Anterior cingulate cortex (tissue), 58 donors: ENCODE measurements around the gene STXBP5.

Source experiments
- DNase-seq, 58 donors: peaks; one replicate each; lab custom pipeline; 2025; lab: John Stamatoyannopoulos, UW

The STXBP5 gene

DNA sequence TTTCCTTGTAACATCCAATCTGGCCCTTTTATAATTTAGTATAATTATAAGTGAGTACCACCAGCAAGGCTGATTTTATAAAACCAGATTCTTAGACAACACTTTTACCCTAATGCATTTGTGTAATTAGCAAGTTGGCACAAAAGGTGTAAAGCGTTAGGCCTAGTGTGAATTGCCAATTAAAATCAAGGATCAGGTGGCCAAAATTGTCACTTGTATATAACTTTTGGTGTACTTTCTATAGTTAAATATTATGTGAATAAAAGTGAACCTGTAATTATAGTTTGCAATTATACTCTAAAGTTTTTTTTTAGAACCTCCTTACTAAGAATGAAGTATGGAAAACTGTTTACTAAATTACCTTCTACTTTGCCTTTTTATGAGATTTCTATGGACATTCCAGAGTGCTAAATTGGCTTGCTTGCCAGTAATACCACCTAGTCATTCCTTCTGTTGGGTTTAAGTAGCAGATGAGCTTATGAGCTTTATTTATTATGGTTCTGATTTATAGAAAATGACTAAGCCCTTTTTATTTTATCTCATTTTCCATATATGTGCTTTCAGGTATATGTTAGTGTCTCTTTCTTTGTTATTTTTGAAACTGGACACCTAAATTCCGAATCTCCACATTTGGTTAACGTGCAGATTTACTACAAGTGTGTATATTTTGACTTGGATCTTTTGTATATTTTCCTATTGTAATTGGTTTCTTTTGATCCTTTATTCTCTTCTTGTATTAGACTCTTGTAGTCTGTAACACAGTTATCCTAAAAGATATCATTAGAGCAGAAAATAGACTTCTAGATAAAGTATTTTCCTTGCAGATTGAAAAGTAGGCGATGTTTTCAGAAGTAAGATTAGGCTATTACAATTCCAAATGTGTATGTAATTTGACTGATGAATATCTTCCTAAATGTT, 3.9 kb downstream of the STXBP5 start:
- DNase-seq = no peak

DNA sequence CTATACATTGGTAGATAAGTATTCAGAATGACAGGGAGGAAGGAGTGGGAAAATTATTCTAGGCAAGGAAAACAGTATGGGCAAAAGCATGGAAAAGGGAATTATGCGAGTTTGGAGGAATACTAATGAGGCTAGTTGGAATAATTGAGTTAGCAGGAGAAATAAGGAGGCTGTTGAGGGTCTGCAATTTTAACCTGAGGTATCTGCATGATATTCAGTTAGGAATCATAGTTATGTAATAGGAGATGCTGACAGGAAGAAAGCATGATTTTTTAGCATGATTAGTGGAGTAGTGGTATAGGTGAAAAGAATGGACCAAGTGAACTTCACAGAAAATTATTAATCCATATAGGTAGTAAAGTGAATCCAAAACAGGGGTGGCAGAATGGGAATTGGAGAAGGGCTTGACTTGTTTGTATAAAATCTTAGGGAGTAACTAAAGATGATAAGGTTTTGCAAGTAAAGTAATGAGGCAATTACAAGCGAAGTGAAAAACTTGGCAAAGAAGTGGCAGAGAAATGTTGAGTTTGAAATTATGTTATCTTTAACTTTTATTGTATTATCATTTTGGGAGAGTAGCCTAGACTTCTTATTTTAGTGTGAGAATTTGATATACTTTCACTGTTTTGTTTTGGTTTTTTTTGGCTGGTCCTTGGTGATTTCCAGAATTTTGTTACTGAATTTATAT, 5.7 kb downstream of the STXBP5 start:
- no peak for DNase-seq

DNA sequence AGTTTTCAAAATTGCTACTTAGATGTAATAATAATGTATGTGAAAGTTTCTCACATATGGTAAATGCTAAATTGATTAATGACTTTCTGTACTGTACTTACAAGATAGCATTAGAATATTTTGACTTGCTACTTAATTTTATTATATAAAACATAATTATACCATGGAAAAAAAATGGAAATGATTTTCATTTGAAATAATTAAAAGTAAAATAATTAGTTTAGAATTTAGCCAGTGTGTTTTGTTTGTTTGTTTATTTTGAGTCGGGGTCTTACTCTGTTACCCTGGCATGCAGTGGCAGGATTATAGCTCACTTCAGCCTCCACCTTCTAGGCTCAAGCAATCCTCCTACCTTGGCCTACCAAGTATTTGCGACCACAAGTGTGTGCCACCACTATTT, 7.1 kb downstream of the STXBP5 start:
- DNase-seq = no peak

DNA sequence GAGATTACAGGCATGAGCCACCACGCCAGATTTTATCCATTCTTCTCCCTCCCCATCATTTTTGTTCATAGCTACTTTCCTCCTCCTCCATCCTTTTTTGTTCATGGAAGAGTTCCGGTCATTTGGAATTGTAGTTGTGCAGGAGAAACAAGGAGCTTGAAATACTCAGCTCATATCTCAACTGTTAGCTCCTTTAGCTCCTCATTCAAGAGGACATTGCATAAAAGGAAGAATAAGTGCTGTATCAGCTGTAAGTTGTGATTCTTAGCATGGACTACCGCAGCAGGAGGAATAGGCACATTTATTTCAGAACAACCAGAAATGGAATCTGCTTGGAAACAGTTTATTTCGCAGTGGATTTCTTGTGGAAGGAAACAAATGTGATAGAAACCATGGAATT, 7.6 kb downstream of the STXBP5 start:
- no peak for DNase-seq

DNA sequence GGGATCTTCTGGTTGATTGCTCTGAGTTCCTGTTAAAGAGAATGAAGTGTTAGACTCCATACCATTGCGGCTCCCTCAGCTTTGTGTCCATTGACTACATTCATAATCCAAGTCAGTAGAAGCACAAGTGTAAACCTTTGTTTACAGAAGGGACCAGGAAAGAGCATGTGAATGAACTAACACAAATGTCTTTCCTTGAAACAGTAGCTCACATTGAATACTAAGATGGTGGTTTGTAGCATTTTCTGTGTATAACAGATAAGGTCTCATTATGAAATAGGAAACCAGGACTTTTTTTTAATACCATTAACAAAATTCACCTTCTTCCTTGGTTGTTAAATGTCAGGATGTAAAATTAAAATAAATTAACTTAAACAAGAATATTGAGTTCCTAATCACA, 8.4 kb downstream of the STXBP5 start:
- no peak for DNase-seq

DNA sequence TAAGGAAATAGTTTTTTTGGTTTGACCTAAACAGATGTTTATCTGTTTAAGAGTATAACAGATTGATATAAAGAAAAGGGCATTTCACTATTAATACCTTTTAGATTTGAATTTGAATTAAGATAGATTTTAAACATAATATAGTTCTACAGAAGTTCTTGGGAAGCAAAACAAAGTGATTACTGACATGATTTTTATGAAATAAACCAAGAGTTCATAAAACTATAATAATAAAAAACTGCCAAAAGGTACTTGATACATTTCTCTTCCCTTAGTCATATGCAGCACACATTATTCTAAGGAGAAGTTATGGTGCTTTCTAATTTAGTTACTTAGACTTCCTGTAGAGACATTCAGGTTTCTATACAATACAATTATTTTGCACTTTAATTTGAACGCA, 9.6 kb downstream of the STXBP5 start:
- DNase-seq = no peak

DNA sequence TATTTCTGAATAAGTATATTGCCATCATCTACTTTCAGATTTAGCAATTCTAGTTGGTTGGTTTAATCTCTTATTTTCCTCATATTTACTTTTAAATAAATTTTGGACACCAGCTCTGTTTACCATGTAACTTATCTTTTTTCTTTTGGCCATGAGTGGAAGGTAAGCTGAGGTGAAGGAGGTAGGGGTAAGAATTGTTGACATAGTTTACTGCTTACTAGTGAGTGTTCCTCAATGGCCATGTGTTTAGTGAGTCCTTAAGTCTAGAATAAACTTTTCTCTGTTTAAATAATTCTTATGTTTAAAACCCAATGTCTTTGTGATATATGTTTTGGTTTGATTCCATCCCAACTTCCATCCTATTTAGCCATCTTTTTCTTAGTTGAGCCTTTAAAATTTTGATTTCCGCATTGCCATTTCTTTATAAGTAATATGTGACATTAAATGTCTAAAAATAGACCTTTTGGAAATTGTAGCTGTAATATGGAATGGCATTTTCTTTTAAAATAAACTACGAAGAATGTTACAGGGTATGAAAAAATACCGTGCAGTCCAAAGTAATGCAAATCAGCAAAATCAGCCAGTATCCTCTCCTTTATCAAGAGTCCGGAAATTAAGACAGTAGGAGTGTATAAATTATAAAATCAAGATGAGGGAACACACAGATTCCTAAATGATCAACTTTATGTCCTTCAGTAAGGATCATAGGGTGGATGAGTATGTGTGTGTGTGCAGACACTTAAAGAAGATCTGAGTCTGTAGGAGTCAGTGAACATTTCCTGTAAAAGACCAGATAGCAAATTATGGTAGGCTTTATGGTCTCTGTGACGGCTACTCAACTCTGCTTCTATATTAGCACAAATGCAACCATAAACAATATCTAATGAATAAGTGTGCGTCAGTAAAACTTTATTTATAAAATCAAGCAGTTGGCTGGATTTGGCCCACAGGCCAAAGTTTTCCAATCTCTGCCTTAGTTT, 10.3 kb downstream of the STXBP5 start:
- no peak for DNase-seq

DNA sequence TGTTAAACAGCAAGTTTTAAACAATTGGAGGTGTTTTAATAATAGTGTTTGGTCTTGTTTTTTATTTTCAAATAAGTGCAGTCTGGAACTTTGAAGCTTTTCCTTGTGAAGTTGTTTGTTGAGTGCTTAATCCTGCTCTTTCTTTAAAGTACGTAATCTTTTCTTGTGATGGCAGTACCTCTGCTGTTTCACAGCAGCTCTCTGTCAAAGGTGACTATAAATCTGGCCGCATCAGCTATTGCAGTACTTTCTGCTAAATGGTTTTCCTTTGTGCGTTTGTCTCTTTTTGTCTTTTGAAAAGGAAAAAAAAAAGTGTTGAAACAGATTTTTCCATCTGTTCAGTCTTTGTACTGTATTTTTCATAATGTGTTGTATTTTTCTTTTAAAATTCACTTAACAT, 12.7 kb downstream of the STXBP5 start:
- DNase-seq = no peak

DNA sequence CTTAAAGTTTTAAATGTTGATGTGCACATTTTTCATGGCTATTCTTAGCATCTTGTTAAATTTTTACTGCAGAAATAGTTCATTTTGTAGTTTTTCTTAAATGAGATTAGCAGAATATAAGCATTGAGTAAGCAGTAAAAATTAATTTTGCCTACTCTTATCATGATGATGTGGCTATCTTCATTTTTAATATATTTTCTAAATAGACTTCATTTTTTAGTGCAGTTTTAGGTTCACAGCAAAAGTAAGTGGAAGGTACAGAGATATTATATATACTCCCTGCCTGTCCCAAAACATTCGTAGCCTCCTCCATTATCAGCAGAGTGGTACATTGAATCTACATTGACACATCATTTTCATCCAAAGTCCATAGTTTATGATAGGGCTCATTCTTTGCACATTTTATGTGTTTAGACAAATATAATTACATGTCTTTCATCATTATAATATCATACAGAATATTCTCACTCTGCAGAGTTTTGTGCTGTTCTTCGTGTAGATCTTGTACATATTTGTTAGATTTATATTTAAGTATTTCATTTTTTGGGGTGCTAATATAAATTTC, 13.7 kb downstream of the STXBP5 start:
- DNase-seq = no peak

DNA sequence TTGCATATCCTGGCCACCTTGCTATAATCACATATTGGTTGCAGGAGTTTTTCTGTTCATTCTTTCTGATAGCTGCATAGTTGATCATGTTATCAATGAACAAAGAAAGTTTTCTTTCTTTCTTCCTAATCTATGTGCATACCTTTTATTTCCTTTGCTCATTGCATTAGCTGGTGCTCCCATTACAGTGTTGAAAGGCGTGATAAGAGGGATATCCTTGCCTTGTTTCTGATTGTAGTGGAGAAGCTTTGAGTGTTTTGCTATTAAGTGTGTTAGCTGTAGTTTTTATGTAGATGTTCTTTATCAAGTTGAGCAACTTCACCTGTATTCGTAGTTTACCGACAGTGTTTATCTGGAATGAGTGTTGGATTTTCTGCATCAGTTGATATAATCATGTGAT, 14.6 kb downstream of the STXBP5 start:
- no peak for DNase-seq

DNA sequence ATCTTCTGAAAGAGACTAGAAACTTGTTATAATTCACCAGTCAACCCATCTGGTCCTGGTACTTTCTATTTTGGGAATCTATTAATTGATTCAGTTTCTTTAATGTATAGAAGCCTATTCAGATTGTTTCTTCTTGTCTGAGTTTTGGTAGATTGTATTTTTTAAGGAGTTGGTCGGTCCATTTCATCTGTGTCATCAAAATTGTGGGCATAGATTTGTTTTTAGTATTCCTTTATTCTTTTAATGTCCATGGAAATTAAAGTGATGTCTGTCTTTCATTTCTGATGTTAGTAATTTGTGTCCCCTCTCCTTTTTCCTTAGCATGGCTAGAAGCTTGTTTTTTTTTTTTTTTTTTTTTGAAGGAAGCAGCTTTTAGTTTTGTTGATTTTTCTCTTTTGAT, 15.2 kb downstream of the STXBP5 start:
- no peak for DNase-seq

DNA sequence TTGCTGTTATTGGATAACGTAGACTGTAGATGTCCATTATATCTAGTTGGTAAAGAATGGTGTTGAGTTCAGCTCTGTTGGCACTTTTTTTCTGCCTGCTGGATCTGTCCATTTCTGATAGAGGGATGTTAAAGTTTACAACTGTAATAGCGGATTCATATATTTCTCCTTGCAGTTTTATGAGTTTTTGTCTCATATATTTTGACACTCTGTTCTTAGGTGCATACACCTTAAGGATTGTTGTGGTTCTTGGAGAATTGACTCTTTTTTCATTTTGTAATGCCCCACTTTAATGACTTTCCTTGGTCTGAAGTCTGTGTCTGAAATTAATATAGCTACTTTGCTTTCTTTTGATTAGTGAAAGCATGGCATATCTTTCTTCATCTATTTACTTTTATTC, 16.1 kb downstream of the STXBP5 start:
- no peak for DNase-seq

DNA sequence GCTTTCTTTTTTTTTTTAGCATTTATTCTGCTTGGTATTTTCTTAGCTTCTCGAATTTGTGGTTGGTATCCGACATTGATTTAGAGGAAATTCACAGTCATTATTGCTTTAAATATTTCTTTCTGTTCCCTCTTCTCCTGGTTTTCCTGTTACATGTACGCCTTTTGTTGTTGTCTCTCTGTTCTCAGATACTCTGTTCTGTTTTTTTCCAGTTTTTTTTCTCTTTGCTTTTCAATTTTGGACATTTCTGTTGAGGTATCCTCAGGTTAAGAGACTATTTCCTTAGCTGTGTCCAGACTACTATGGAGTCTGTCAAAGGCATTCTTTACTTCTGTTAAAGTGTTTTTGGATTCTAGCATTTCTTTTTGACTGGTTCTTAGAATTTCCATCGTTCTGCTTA, 17.5 kb downstream of the STXBP5 start:
- DNase-seq = no peak

DNA sequence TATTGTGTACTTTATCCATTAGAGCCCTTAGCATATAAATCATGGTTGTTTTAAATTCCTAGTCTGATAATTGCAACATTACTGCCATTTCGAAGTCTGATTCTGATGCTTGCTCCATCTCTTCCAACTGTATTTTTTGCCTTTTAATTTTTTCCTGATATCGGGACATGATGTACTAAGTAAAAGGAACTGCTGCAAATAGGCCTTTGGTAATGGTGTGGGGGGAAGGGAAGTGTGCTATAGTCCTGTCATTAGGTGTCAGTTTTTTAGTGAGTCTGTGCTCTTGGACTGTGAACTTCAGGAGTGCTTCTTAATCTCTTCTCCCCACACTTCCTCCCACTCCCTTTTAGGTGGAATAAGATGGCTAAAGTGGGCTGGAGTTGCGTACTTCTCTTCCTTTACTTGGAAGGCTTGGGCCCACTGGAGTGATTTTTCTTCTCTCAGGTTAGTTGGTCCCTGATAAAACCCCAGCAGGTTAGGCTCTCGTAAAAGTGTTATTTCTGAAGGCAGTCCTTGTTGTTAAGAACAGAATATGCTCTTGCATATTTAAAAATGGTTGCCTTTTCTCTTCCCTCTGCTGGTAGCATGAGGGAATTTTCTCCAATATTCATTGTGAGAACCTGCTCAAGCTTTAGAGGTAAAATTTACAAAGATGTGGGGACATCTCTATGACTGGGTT, 18.1 kb downstream of the STXBP5 start:
- DNase-seq = no peak

DNA sequence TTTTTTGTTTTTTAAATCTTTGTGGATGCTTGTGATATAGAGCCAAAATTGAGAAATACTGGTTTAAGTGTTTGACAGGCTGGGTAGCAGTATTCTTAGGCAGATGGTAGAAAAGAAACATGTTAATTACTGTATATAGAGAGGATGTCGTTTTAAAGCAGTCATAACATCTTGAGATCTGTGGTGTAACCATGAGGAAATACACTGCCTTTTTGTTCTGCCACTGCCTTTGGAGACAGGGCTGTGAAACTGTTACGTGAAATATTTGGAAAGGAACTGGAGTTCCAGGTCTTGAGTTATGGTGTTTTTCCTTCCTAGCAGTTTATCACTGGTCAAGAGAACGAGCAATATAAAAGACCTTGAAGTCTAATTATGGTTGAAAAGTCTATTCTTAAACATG, 19.5 kb downstream of the STXBP5 start:
- DNase-seq = no peak

DNA sequence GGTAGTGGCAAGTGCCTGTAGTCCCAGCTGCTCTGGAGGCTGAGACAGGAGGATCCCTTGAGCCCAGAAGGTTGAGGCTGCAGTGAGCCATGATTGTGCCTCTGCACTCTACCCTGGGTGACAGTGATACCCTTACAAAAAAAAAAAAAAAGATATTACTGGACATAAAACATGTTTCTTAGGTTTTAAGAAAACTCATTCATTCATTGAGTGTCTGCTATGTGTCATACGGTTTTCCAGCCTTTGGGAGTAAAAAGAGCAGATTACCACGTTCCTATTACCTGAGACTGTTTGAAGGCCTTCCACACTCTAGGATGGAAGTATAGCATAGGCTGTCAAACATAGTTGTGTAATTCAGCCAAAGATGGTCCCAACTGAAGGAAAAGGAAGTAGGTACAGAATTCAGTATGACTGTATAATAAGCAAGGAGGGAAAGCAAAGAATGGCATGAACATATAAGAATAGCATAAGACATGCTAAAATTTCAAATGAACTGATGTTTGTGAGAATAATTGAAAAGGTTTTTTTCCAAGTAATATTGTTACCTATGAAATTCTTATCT, 22.0 kb downstream of the STXBP5 start:
- DNase-seq = no peak

DNA sequence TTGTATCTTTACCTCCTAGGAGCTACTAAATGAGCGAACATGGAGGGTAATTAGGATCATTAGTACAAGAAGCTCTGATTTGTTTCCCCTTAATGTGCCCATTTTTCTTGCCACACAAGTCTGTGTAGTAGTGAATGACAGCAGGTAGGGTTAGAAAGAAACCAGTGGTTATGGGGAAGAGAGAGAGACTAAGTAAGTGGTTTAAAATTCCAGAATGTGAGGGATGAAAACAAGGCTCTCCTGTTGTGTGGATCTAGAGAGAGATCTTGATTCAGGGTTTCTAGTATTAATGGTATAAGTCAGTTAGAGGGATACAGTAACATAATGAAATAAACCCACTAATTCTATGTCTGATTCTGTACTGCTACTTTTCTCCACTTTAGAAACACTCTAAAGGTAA, 22.7 kb downstream of the STXBP5 start:
- DNase-seq = no peak

DNA sequence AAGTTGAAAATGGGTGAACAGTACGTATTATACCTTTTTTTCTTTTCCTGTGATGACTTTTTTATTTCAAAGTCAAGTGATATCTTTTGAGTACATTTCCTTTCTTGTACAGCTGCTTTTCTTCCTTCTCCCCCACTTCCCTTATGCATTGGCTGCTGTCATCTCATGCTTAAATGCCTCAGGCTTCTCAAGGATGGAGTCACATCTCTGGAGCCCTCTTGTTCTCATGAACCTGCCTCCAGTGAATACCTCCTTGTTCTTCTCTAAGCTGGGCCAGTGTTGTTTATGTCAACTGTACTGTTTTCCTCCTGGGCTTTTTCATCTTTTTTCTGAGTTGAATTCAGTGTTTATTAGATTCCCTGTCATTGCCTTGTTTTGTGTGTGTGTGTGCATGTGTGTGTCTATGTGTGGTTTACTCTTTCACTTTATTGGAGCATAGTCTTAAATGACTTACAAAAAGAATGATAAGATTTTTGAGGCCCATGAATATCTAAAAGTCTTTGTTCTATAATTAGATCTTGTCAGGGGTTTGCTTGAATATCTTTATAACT, 23.6 kb downstream of the STXBP5 start:
- DNase-seq = no peak

DNA sequence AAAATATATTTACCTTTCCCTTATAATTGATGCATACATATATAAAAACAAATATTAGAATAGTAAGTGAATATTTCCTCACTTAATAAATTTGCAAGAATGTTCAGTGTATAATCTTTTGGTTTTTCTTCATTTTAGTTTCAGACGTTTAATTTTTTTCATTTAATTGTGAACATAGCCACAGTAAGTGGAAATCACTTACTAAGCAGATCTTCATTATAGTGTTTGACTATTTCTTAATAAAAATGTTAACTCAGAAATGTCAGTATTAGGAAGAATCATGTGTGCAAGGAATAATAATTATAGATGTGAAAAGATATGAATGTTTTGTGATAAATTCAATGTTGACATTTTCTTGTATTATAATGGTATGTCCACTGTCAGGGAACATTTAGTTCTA, 27.4 kb downstream of the STXBP5 start:
- DNase-seq = no peak
